Kidney (tissue), 14 donors: Measurements from ENCODE around the gene NDFIP1. TPM values are rescaled to one million over a fixed set of nuclear protein-coding genes. Genes with fewer than 3 reads are reported as not detected.

Experiments
- DNase-seq, 5 donors: peaks; one replicate each; pipeline ENCODE4 v3.0.0-alpha.2; 2013 to 2020
- FAIRE-seq: peaks from 2 replicates; lab custom pipeline; 2012; peaks lifted over from hg19 to GRCh38; lab: Jason Lieb, UNC
- H3K27ac ChIP-seq, 2 donors: one replicate each; pipeline ENCODE4 v1.7.0; 2013; ENCODE audit warnings: low read depth in 2 of 2, low read length in 2 of 2, inconsistent platforms in 1 of 2
- H3K27me3 ChIP-seq: one replicate; pipeline ENCODE4 v1.7.1; 2013; ENCODE audit warnings: low read length, inconsistent platforms; ENCODE audit not compliant: control insufficient read depth, insufficient read depth
- H3K36me3 ChIP-seq, 3 donors: one replicate each; pipeline versions ENCODE4 v1.7.0 to v1.7.1; 2013; ENCODE audit warnings: low read length in 3 of 3, control low read depth in 1 of 3, inconsistent platforms in 1 of 3; ENCODE audit not compliant: insufficient read depth in 3 of 3, control insufficient read depth in 2 of 3
- H3K4me1 ChIP-seq, 3 donors: one replicate each; pipeline versions ENCODE4 v1.7.0 to v1.7.1; 2013; ENCODE audit warnings: low read length in 3 of 3, inconsistent platforms in 1 of 3, low read depth in 1 of 3; ENCODE audit not compliant: control insufficient read depth in 2 of 3, insufficient read depth in 2 of 3
- H3K4me3 ChIP-seq, 3 donors: one replicate each; pipeline versions ENCODE4 v1.7.0 to v1.8.1; 2013; ENCODE audit warnings: low read length in 3 of 3, control low read depth in 1 of 3, inconsistent platforms in 1 of 3
- H3K9ac ChIP-seq, 3 donors: one replicate each; pipeline versions ENCODE4 v1.7.0 to v1.7.1; 2013; ENCODE audit warnings: low read length in 3 of 3, control low read depth in 1 of 3, inconsistent platforms in 1 of 3
- H3K9me3 ChIP-seq, 3 donors: one replicate each; pipeline versions ENCODE4 v1.7.0 to v1.7.1; 2013; ENCODE audit warnings: low read length in 3 of 3, control low read depth in 1 of 3, inconsistent platforms in 1 of 3; ENCODE audit not compliant: control insufficient read depth in 2 of 3, insufficient read depth in 1 of 3
- intact Hi-C: fragments of 100-400 bp; cut with DNase I; formaldehyde crosslinking; loops from one replicate; pipeline ENCODE4 v1.11.1; 2022
- polyA plus RNA-seq: library from polyadenylated mRNA; stranded (reverse); fragments of 350-450 nt; fragmentation: Illumina TruSeq; extraction: RNeasy Lipid Tissue Mini Kit (QIAGEN cat#74804); gene quantifications from one replicate; pipeline ENCODE4 v1.2.3, GENCODE V29; 2014; ENCODE audit warnings: low read depth, low replicate concordance; ENCODE audit not compliant: insufficient read depth
- total RNA-seq: library from RNA; stranded (reverse); fragmentation: NEBNext Ultra II Directional; extraction: Animal tissue kit (Norgen Biotek cat#: 25700); gene quantifications from one replicate; pipeline ENCODE4 v1.2.1, GENCODE V29; 2021
- TF ChIP-seq, protein P1 (sequence below): IDR thresholded peaks from 3 replicates; pipeline ENCODE4 v1.5.1; 2012; ENCODE audit warnings: mild to moderate bottlenecking, moderate library complexity, borderline replicate concordance; ENCODE audit not compliant: insufficient read depth; ENCODE audit errors: extremely low read depth
- donor health status: control.
- donor health status: control.
- donor health status: control.
- donor health status: control.
- donor health status: control.
- donor health status: DM: yes; HTN: yes; CAD: no.
- donor health status: Normal renal cell carcinoma (clear cell type).

Gene NDFIP1
- total and polyA plus RNA-seq, 2 donors from 2014 or later: 92.8 to 107 TPM

DNA sequence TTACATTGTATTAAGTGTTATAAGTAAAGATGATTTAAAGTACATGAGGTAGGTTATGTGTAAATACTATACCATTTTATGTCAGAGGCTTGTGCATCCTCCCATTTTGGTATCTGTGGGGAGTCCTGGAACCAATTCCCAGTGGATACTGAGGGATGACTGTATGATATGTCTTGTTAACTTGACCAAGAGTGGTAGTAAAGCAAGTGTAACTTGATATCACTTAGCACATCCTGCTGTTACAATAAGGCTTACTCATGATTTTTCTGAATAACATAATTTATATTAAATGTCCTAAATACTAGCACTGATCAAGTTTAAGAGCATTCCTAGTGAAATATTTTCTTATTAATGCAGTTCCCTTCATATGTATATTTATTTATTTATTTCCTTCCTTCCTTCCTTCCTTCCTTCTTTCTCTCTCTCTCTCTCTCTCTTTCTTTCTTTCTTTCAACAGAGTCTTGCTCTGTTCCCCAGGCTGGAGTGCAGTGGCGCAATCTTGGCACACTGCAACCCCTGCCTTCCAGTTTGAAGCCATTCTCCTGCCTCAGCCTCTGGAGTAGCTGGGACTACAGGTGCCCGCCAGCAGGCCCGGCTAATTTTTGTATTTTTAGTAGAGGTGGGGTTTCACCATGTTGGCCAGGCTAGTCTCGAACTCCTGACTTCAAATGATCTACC is 7.5 kb downstream of the NDFIP1 start:
- H3K27me3 ChIP-seq: no peaks in the 10 kb centered on the region
- H3K9ac ChIP-seq: no peak overlapping the region
- intact Hi-C loops: no loop called here
- no peaks in the 10 kb centered on the region for H3K9me3 ChIP-seq
- H3K4me1 ChIP-seq: peaks cover 0 to 12% (median 9%) of the 10 kb centered on the region in 3 donors
- TF ChIP-seq, protein P1, sequence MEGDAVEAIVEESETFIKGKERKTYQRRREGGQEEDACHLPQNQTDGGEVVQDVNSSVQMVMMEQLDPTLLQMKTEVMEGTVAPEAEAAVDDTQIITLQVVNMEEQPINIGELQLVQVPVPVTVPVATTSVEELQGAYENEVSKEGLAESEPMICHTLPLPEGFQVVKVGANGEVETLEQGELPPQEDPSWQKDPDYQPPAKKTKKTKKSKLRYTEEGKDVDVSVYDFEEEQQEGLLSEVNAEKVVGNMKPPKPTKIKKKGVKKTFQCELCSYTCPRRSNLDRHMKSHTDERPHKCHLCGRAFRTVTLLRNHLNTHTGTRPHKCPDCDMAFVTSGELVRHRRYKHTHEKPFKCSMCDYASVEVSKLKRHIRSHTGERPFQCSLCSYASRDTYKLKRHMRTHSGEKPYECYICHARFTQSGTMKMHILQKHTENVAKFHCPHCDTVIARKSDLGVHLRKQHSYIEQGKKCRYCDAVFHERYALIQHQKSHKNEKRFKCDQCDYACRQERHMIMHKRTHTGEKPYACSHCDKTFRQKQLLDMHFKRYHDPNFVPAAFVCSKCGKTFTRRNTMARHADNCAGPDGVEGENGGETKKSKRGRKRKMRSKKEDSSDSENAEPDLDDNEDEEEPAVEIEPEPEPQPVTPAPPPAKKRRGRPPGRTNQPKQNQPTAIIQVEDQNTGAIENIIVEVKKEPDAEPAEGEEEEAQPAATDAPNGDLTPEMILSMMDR: no peak
- DNase-seq: no peak
- peaks cover 0 to 4% (median 2%) of the 10 kb centered on the region in 3 donors for H3K36me3 ChIP-seq
- FAIRE-seq: no peak
- no peak overlapping the region for H3K27ac ChIP-seq
- H3K4me3 ChIP-seq: no peak overlapping the region

DNA sequence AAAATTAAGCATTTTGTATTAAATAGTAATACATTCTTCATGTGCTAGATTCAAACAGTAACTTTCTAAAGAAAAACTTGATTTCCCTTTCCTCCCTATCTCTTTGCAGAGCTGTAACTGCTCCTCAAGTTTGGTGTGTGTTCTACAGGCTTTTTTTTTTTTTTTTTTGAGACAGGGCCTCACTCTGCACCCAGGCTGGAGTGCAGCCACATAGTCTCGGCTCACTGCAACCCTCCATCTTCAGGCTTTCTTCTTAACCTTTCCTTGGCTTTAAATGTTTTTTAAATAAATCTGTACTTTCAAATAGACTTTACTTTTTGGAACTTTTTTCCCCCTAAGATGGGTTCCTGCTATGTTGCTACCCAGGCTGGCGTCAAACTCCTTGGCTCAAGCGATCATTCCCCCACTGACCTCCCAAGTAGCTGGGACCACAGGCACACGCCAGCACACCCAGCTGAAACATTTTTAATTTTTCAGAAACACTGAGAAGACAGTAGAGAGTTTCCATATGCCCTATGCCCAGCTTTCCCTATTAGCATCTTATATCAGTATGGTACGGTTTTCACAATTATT is 9.1 kb downstream of the NDFIP1 start:
- peak in 1 of 5 donors; percentile 35 for DNase-seq
- peaks cover 0 to 12% (median 4%) of the 10 kb centered on the region in 3 donors for H3K4me1 ChIP-seq
- no peak overlapping the region for H3K4me3 ChIP-seq
- no peaks in the 10 kb centered on the region for H3K27me3 ChIP-seq
- no peak overlapping the region for H3K27ac ChIP-seq
- H3K36me3 ChIP-seq: peaks cover 0 to 5% (median 4%) of the 10 kb centered on the region in 3 donors
- no peak for FAIRE-seq
- TF ChIP-seq, protein P1: no peak
- H3K9me3 ChIP-seq: no peaks in the 10 kb centered on the region
- no peak overlapping the region for H3K9ac ChIP-seq
- intact Hi-C loops: no loop called here

DNA sequence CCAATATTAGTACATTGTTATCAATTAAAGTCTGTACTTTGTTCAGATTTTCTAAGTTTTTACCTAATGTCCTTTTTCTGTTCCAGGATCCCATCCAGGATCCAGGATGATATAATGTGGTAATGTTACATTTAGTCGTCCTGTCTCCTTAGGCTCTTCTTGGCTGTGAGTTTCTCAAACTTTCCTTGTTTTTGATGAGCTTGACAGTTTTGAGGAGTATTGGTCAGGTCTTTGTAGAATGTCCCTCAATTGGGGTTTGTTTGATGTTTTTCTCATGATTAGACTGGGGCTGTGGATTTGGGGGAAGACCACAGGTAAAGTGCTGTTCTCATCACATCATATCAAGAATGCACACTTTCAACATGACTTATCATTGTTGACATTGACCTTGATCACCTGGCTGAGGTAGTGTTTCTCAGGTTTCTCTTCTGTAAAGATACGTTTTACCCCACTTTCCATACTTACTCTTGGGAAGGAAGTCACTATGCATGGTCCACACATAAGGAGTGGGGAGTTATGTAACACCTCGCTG is 9.6 kb downstream of the NDFIP1 start:
- H3K4me1 ChIP-seq: peaks cover 0 to 12% (median 4%) of the 10 kb centered on the region in 3 donors
- TF ChIP-seq, protein P1: no peak
- H3K36me3 ChIP-seq: peaks cover 0 to 5% (median 4%) of the 10 kb centered on the region in 3 donors
- no peak overlapping the region for H3K4me3 ChIP-seq
- H3K9me3 ChIP-seq: no peaks in the 10 kb centered on the region
- DNase-seq: no peak
- H3K27me3 ChIP-seq: no peaks in the 10 kb centered on the region
- no peak for FAIRE-seq
- intact Hi-C loops: no loop called here
- H3K27ac ChIP-seq: no peak overlapping the region
- no peak overlapping the region for H3K9ac ChIP-seq
